B cell (primary cell): ENCODE measurements around the gene APOE. TPM values are rescaled to one million over a fixed set of nuclear protein-coding genes. Genes with fewer than 3 reads are reported as not detected.

Source experiments
- ATAC-seq: fragments of 200-7000 bp; cut with Tn5 transposase; one replicate; pipeline ENCODE4 v1.10.0; 2021; ENCODE audit warnings: low read depth, mild to moderate bottlenecking, moderate number of reproducible peaks, moderate library complexity
- CTCF ChIA-PET: fragments of 350-600 bp; sonication (Branson Sonifier 250); formaldehyde crosslinking; loops from one replicate; lab custom pipeline; 2021; ENCODE audit warnings: antibody characterized with exemption, inconsistent platforms; lab: Charles Lee
- POLR2A ChIA-PET: fragments of 350-600 bp; sonication (Branson Sonifier 250); formaldehyde crosslinking; loops from one replicate; lab custom pipeline; 2021; ENCODE audit warnings: antibody characterized with exemption; lab: Charles Lee
- DNase-seq: peaks from one replicate; pipeline ENCODE4 v3.0.0; 2013
- H2AFZ ChIP-seq: 2 replicates; pipeline ENCODE4 v1.6.1; 2012; ENCODE audit warnings: mild to moderate bottlenecking, low read depth, low read length; ENCODE audit not compliant: insufficient read depth, poor library complexity, severe bottlenecking
- H3K27ac ChIP-seq, 2 donors: 1 replicate in 1 of 2; 2 replicates in 1 of 2; pipeline ENCODE4 v1.5.1; 2012 to 2013; ENCODE audit warnings: low read length in 2 of 2, mild to moderate bottlenecking in 2 of 2, moderate library complexity in 1 of 2
- H3K27me3 ChIP-seq, 4 experiments: fragments of 200-600 bp in 1 of 4; sonication (generic) in 1 of 4; replicated peaks in 1 of 4; 1 replicate in 2 of 4; 2 replicates in 2 of 4; pipeline versions ENCODE4 v1.6.1 to v1.7.0; 2013 to 2016; ENCODE audit warnings: low read length in 3 of 4, mild to moderate bottlenecking in 2 of 4, mixed read lengths in 1 of 4, moderate library complexity in 1 of 4; ENCODE audit not compliant: insufficient read depth in 4 of 4, control insufficient read depth in 3 of 4; ENCODE audit errors: control extremely low read depth in 1 of 4
- H3K36me3 ChIP-seq, 2 experiments: replicated peaks in 1 of 2; 1 replicate in 1 of 2; 2 replicates in 1 of 2; pipeline versions ENCODE4 v1.6.1 to v1.7.1; 2013; ENCODE audit warnings: low read length in 1 of 2; ENCODE audit not compliant: insufficient read depth in 2 of 2, control insufficient read depth in 1 of 2; ENCODE audit errors: control extremely low read depth in 1 of 2, extremely low read depth in 1 of 2
- H3K4me1 ChIP-seq, 2 donors: fragments of 200-600 bp in 1 of 2; sonication (generic) in 1 of 2; 1 replicate in 1 of 2; 2 replicates in 1 of 2; pipeline versions ENCODE4 v1.5.1 to v1.6.1; 2013 to 2017; ENCODE audit warnings: low read length in 2 of 2; ENCODE audit not compliant: control insufficient read depth in 2 of 2, insufficient read depth in 2 of 2
- H3K4me2 ChIP-seq: replicated peaks from 2 replicates; pipeline ENCODE3; 2012; ENCODE audit warnings: mild to moderate bottlenecking, low read depth, low read length; ENCODE audit not compliant: poor library complexity, severe bottlenecking
- H3K4me3 ChIP-seq, 5 experiments: fragments of 200-600 bp in 1 of 5; sonication (generic) in 1 of 5; 1 replicate in 3 of 5; 2 replicates in 2 of 5; pipeline versions ENCODE4 v1.5.1 to v1.7.0; 2011 to 2016; ENCODE audit warnings: low read length in 4 of 5, mild to moderate bottlenecking in 4 of 5, low read depth in 2 of 5, control low read depth in 1 of 5, moderate library complexity in 1 of 5; ENCODE audit not compliant: insufficient read depth in 1 of 5; ENCODE audit errors: control extremely low read depth in 1 of 5, extremely low read depth in 1 of 5
- H3K79me2 ChIP-seq: fragments of 200-600 bp; sonication (generic); one replicate; pipeline ENCODE4 v1.6.0; 2016; ENCODE audit warnings: low read length; ENCODE audit not compliant: control insufficient read depth, insufficient read depth
- H3K9ac ChIP-seq: fragments of 200-600 bp; sonication (generic); 2 replicates; pipeline ENCODE4 v1.6.1; 2017; ENCODE audit warnings: mild to moderate bottlenecking, low read length, moderate library complexity
- H3K9me3 ChIP-seq, 3 donors: one replicate each; pipeline versions ENCODE4 v1.6.1 to v1.7.1; 2013; ENCODE audit warnings: low read length in 2 of 3; ENCODE audit not compliant: control insufficient read depth in 2 of 3, insufficient read depth in 1 of 3; ENCODE audit errors: control extremely low read depth in 1 of 3
- H4K20me1 ChIP-seq: 2 replicates; pipeline ENCODE4 v1.6.0; 2012; ENCODE audit warnings: mild to moderate bottlenecking, low read length; ENCODE audit not compliant: insufficient read depth, control insufficient read depth, poor library complexity, severe bottlenecking
- H3K27ac Mint-ChIP-seq: one replicate; pipeline ENCODE4 v1.8.0; 2021; ENCODE audit warnings: mixed read lengths
- H3K27me3 Mint-ChIP-seq: one replicate; pipeline ENCODE4 v1.8.0; 2021; ENCODE audit warnings: mixed read lengths
- H3K4me1 Mint-ChIP-seq: one replicate; pipeline ENCODE4 v1.8.0; 2021; ENCODE audit warnings: mixed read lengths
- H3K4me3 Mint-ChIP-seq: one replicate; pipeline ENCODE4 v1.8.0; 2021; ENCODE audit warnings: mixed read lengths
- H3K9me3 Mint-ChIP-seq: one replicate; pipeline ENCODE4 v1.8.0; 2022; ENCODE audit warnings: mixed read lengths; ENCODE audit not compliant: insufficient read depth
- CTCF ChIP-seq: fragments of 200-600 bp; IDR thresholded peaks from one replicate; pipeline ENCODE4 v1.8.0; 2022; ENCODE audit warnings: antibody characterized with exemption, mild to moderate bottlenecking
- EZH2 ChIP-seq: IDR thresholded peaks from 2 replicates; pipeline ENCODE4 v1.6.1; 2012; ENCODE audit warnings: borderline replicate concordance, low read depth, mild to moderate bottlenecking, moderate library complexity, low read length; ENCODE audit not compliant: insufficient read depth, poor library complexity, severe bottlenecking
- WGBS: methylation state at CpG from one replicate; pipeline ENCODE4 v1.1.5; 2013; ENCODE audit warnings: missing lambda C conversion rate; ENCODE audit not compliant: insufficient coverage; 5-methylcytosine and 5-hydroxymethylcytosine counted together
- intact Hi-C: fragments of 100-400 bp; cut with micrococcal nuclease; formaldehyde crosslinking; loops from one replicate; pipeline ENCODE4 v1.10.0; 2022
- polyA plus RNA-seq: library from polyadenylated mRNA; depleted of rRNA; stranded (reverse); fragments of >200 nt; gene quantifications from 2 replicates; pipeline ENCODE4 v1.2.3, GENCODE V29; 2012
- total RNA-seq, 2 donors: library from RNA; stranded (reverse); fragments of 120-200 nt in 1 of 2; gene quantifications; 1 replicate in 1 of 2; 2 replicates in 1 of 2; pipeline versions ENCODE4 v1.2.3 to v1.2.4, GENCODE V29; 2013 to 2022

Gene APOE
- total and polyA plus RNA-seq, 2 donors (not counting 1 experiment from before 2014, with no cell fraction given): 0.74 to 2.8 TPM

- Histone ChIP-seq H3K79me2 (no peaks in the 10 kb centered on the region), H2AFZ (no peak overlapping the region), H3K36me3 (no peaks in the 10 kb centered on the region), H3K4me1 (peaks cover 4 to 11% of the 10 kb centered on the region in 2 donors), H3K27me3 (no peaks in the 10 kb centered on the region), H3K27ac (no peak overlapping the region), H3K4me3 (no peak overlapping the region), H4K20me1 (no peaks in the 10 kb centered on the region), H3K9me3 (no peaks in the 10 kb centered on the region), H3K9ac (no peak overlapping the region), H3K4me2 (no peak overlapping the region)
- Mint-ChIP-seq H3K4me3 (no peak overlapping the region), H3K9me3 (no peaks in the 10 kb centered on the region), H3K4me1 (peaks cover 12% of the 10 kb centered on the region), H3K27me3 (no peaks in the 10 kb centered on the region), H3K27ac (no peak overlapping the region)
- TF ChIP-seq EZH2 (no peak), CTCF (no peak)
- 100% methylated on average over 3 of the region's 5 CpGs for WGBS
- intact Hi-C loops: no loop called here
- DNase-seq (no peak), ATAC-seq (no peak)
- POLR2A ChIA-PET: interaction anchor here (0.6 kb wide), 1 partner anchor 178 kb away, joined by 5 read pairs; no protein-coding TSS in a partner anchor
- CTCF ChIA-PET: no interaction called here
These were observed 34.1 kb downstream of the APOE start for GRCh38 chr19:44939668-44940067.

- no peaks in the 10 kb centered on the region for H3K9me3 ChIP-seq
- TF ChIP-seq CTCF (no peak), EZH2 (no peak)
- H3K79me2 ChIP-seq: no peaks in the 10 kb centered on the region
- Mint-ChIP-seq H3K4me3 (no peak within 1 kb of the TSS), H3K4me1 (peaks cover 12% of the 10 kb centered on the region), H3K9me3 (no peaks in the 10 kb centered on the region), H3K27me3 (no peaks in the 10 kb centered on the region), H3K27ac (no peak within 1 kb of the TSS)
- H3K4me3 ChIP-seq: no peak within 1 kb of the TSS
- H3K9ac ChIP-seq: no peak within 1 kb of the TSS
- WGBS: 84% methylated on average over 11 of the region's 14 CpGs
- intact Hi-C loops: no loop called here
- H3K27ac ChIP-seq: no peak within 1 kb of the TSS
- H3K36me3 ChIP-seq: no peaks in the 10 kb centered on the region
- no peak within 1 kb of the TSS for H2AFZ ChIP-seq
- H3K4me1 ChIP-seq: peaks cover 4 to 11% of the 10 kb centered on the region in 2 donors
- H3K27me3 ChIP-seq: no peaks in the 10 kb centered on the region
- no peak within 1 kb of the TSS for H3K4me2 ChIP-seq
- DNase-seq (no peak), ATAC-seq (no peak)
- ChIA-PET CTCF (no interaction called here), POLR2A (no interaction called here)
- no peaks in the 10 kb centered on the region for H4K20me1 ChIP-seq
These were observed 36.5 kb downstream of the APOE start, which contains the start of gene APOC4 for GRCh38 chr19:44942067-44942571. TSS of gene APOC4 (plus strand) at chr19:44942237. CDS start at chr19:44942278, 41 bp downstream.
